Stromal cell of bone marrow (primary cell): ENCODE measurements around the gene C5orf24.
"Not testable (repeated sequence)": the region's sequence is repeated elsewhere in the genome, so short reads cannot be mapped to it uniquely, and the experiment has no call there.

Source experiments
- DNase-seq: peaks from one replicate; pipeline ENCODE4 v3.0.0-alpha.2; 2012; ENCODE audit warnings: low read depth

The C5orf24 gene

GRCh38 chr5:134857401-134857800, 11.6 kb downstream of the C5orf24 start:
- DNase-seq, result no peak

- DNase-seq, result no peak
Observed at GRCh38 chr5:134864707-134865106, 18.9 kb downstream of the C5orf24 start.

GRCh38 chr5:134873494-134873893, 27.7 kb downstream of the C5orf24 start:
- no peak for DNase-seq

GRCh38 chr5:134873987-134874830, 28.4 kb downstream of the C5orf24 start, which contains the start of gene TXNDC15:
Gene TXNDC15 (plus strand): TSS chr5:134874371. CDS start chr5:134874428, 57 bp downstream.
- DNase-seq, result peak; percentile 74

- peak; percentile 76 for DNase-seq
Observed at GRCh38 chr5:134874831-134875655, 29.3 kb downstream of the C5orf24 start.

GRCh38 chr5:134877159-134877558, 31.4 kb downstream of the C5orf24 start:
- no peak for DNase-seq

GRCh38 chr5:134878403-134878802, 32.6 kb downstream of the C5orf24 start:
- DNase-seq, result no peak

GRCh38 chr5:134879456-134879855, 33.7 kb downstream of the C5orf24 start:
- no peak for DNase-seq

- DNase-seq, result not testable (repeated sequence)
Observed at GRCh38 chr5:134880937-134881336, 35.2 kb downstream of the C5orf24 start.

- not testable (repeated sequence) for DNase-seq
Observed at GRCh38 chr5:134881711-134882110, 35.9 kb downstream of the C5orf24 start.

- no peak for DNase-seq
Observed at GRCh38 chr5:134887593-134888159, 41.9 kb downstream of the C5orf24 start.

GRCh38 chr5:134889335-134889734, 43.6 kb downstream of the C5orf24 start:
- DNase-seq, result no peak

- DNase-seq, result no peak
Observed at GRCh38 chr5:134891473-134891872, 45.7 kb downstream of the C5orf24 start.

GRCh38 chr5:134892282-134892681, 46.5 kb downstream of the C5orf24 start:
- DNase-seq, result no peak

- DNase-seq, result no peak
Observed at GRCh38 chr5:134892926-134893325, 47.2 kb downstream of the C5orf24 start.

- DNase-seq, result no peak
Observed at GRCh38 chr5:134893748-134894505, 48.2 kb downstream of the C5orf24 start.

- DNase-seq, result no peak
Observed at GRCh38 chr5:134902071-134902801, 56.5 kb downstream of the C5orf24 start.

- peak; percentile 77 for DNase-seq
Observed at GRCh38 chr5:134904610-134905245, 59.0 kb downstream of the C5orf24 start, which contains the start of gene PCBD2. Gene PCBD2 (plus strand): TSS chr5:134905131. CDS start chr5:134905140, 9 bp downstream.

GRCh38 chr5:134905246-134905996, 59.7 kb downstream of the C5orf24 start:
- DNase-seq, result peak; percentile 57

GRCh38 chr5:134906811-134907210, 61.0 kb downstream of the C5orf24 start:
- no peak for DNase-seq
